DMS153 (cell line): ENCODE results near the gene SIM2.

Source experiments
- DNase-seq: peaks from one replicate; lab custom pipeline; 2025; lab: John Stamatoyannopoulos, UW

Gene SIM2

GRCh38 chr21:36688324-36688723 lies 10.6 kb upstream of the SIM2 start:
- no peak for DNase-seq

- no peak for DNase-seq
Measured at GRCh38 chr21:36689324-36689723, 9.6 kb upstream of the SIM2 start.

- no peak for DNase-seq
Measured at GRCh38 chr21:36690628-36691554, 8.0 kb upstream of the SIM2 start.

- no peak for DNase-seq
Measured at GRCh38 chr21:36691555-36692041, 7.3 kb upstream of the SIM2 start.

- DNase-seq, result no peak
Measured at GRCh38 chr21:36692114-36692834, 6.6 kb upstream of the SIM2 start.

GRCh38 chr21:36692835-36693488 lies 6.0 kb upstream of the SIM2 start:
- no peak for DNase-seq

GRCh38 chr21:36693489-36694030 lies 5.4 kb upstream of the SIM2 start:
- no peak for DNase-seq

- DNase-seq, result no peak
Measured at GRCh38 chr21:36694031-36694515, 4.8 kb upstream of the SIM2 start.

GRCh38 chr21:36694593-36695282 lies 4.2 kb upstream of the SIM2 start:
- DNase-seq, result no peak

- DNase-seq, result no peak
Measured at GRCh38 chr21:36695283-36695634, 3.7 kb upstream of the SIM2 start.

- DNase-seq, result no peak
Measured at GRCh38 chr21:36695671-36696389, 3.1 kb upstream of the SIM2 start.

GRCh38 chr21:36696390-36697059 lies 2.4 kb upstream of the SIM2 start:
- DNase-seq, result no peak

GRCh38 chr21:36697060-36697850 lies 1.7 kb upstream of the SIM2 start:
- DNase-seq, result no peak

GRCh38 chr21:36697851-36698384 lies 997 bp upstream of the SIM2 start:
- DNase-seq, result no peak

GRCh38 chr21:36698385-36698980 lies 432 bp upstream of the SIM2 start:
- DNase-seq, result no peak

- DNase-seq, result no peak
Measured at GRCh38 chr21:36699546-36700294, 805 bp downstream of the SIM2 start.

- DNase-seq, result no peak
Measured at GRCh38 chr21:36700295-36700970, 1.5 kb downstream of the SIM2 start.
